ENCODE results near the gene TENM4.
A peak's percentile ranks its signal among the peaks of the same experiment; 100 is the strongest.

Gene TENM4

GRCh38 chr11:79344753-79345294 lies 96.0 kb downstream of the TENM4 start:
- DNase-seq (ENCODE audit: low spot score), result no peak

GRCh38 chr11:79342686-79343085 lies 98.1 kb downstream of the TENM4 start:
- no peak for DNase-seq (ENCODE audit: low spot score)

DNA sequence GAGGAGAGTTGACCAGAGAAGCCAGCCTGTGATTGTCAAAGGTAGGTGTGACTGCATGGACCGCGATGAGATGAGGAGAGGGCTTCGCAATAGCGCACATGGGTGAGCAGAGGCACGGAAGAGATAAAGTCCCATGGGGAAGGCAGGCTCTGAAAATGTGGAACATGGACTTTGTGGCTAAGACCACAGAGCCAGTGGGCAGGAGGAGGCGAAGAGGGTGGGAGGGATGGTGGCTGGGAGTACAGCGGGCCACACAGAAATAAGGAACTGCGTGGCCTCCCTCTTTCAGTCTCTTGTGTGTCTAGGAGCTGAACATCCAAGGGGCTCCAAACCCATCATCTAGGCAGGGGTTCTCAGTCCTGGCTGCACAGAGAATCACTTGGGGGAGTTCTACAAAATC lies 98.6 kb downstream of the TENM4 start:
- DNase-seq (ENCODE audit: low spot score), result no peak

GRCh38 chr11:79340535-79340934 lies 100.3 kb downstream of the TENM4 start:
- DNase-seq (ENCODE audit: low spot score), result no peak

DNA sequence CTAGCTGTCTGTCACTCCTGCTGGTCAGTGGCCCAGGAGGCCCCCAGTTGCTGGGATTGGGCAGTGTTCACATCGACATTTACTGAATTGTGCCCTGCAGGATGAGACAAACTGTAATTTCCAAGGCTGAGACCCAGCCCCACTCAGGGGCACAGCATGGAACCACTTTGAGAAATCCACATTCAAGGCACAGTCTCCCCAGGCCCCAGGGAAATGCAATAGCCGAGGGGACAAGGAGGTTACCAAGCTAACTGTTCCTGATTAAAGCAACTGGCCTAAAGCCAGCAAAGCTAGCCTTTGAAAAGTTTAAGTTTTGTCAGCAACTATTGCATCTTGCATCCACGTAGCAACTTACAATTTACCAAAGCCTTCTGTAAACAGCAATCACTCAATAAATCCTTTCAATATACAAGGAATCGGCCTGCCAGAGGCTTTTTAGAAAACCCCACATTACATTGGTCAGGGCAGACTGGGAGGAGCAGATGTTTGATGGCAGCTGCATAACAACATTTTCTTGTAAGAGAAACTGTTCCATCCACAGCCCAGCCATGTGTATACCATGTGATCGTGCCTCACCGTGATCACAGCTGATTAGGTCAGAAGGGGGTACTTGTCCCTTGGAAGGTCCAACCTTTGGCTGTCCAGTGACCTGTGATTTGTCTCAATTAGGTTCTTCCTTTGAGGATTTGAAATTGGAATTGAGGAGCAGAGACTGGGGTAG lies 103.9 kb downstream of the TENM4 start:
- DNase-seq (ENCODE audit: low spot score), result peak; percentile 15

DNA sequence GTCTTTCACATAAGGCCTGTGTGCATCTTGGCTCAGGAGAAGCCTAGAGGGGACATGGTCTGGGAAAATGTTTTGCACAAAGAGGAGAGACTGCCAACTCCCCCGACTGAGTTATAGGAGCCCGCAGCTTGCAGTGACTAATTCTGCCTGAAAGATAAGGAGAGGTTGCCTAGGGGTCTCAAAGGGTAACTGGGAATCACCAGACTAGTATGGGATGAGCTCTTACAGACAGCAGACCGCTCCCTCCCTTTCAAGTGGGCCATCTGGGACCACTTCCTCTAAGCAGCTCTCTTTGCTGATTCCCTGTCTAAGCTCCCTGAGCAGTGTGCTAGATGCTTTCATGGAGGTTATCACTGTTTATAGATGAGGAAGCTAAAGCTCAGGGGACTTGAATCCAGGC lies 105.1 kb downstream of the TENM4 start:
- no peak for DNase-seq (ENCODE audit: low spot score)

- DNase-seq (ENCODE audit: low spot score), result no peak
Measured at GRCh38 chr11:79333355-79333754, 107.5 kb downstream of the TENM4 start.

DNA sequence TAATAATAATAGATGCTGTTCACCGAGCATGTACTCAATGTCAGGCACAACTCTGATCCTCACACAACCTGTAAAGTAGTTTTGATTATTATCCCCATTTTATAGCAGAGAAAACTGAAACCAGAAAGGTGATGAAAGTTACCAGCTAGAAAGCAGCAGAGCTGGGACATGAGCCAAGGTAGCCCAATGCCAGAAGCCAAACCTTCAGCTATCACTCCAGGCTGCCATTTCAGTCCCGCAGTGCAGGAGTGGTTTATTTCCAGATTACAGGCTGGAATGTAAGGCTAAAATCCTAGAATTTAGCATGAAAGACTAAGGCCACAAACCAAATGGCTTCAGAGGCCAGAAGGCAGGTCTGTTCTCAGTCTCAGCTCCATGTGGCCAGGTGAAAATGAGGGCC lies 108.8 kb downstream of the TENM4 start:
- peak; percentile 21 for DNase-seq (ENCODE audit: low spot score)

- no peak for DNase-seq (ENCODE audit: low spot score)
Measured at GRCh38 chr11:79331203-79331901, 109.5 kb downstream of the TENM4 start.

DNA sequence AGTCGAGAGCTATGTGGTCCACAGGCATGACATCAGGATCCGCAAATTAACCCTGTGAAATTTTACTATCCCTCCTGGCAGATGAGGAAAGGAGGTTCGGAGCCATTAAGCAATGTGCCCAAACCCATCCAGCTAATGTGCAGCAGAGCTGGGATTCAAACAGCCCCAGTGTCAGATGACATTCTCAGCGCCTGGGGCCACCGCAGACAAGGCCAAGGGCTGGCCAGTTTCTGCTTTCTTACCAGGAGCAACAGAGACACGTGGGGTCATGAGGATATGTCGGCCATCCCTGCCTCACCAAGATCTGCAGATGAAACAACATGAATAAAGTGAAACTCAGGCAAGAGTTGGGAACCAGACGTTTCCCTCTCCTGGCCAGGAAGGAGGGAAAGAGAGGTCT lies 110.2 kb downstream of the TENM4 start:
- no peak for DNase-seq (ENCODE audit: low spot score)

DNA sequence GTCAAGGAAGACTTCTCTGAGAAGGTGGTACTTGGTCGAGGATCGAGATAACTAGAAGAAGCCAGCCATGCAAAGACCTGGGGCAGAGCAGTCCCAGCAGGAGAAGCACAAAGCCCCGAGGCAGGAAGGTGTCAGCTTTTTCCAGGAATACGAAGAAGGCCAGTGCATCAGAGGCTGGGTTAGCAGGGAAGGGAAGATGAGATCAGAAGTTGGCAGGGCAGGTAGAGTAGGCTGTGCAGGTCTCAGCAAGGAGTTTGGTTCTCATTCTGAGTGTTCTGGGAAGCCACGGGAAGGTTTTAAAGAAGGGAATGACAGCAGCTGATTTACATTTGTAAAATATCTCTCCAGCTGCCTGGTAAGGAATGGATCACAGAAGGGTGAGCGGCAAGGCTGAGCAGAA lies 111.3 kb downstream of the TENM4 start:
- DNase-seq (ENCODE audit: low spot score), result no peak

DNA sequence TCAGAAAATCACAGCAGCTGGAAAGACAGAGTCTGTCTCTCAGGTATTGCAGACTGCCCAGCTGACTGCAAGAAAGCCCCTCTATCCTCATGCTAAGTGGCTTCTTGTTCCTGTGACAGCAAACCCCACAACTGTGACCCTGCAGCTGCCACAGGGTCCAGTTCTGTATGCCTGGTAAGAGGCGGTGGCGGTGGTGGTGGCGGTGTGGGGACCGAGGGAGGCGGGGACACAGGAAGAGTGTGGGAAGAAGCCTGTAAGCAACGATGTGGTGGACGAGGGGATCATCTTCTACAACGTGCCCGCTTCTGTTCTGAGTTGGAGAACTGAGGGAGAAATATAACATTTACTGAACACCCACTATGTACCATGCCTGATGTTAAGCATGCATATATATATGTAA lies 112.4 kb downstream of the TENM4 start:
- DNase-seq (ENCODE audit: low spot score), result no peak

DNA sequence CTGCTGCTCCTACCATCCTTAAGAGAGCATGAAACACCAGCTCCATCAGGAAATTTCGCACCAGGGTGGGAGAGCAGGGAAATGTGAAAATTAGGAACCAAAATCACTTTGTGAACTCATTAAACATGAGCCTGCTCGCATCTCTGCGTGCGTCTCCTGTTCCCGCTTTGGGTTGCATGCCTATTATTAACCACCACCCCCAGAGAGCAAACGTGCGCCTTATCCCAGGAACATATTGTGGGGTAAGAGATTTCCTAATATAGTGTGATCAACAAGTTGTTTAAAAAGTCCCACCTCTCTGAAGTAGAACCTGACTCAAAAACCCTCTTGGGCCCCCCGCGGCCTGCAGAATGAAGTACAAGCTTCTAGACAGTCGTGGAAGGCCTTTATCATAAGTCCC lies 115.0 kb downstream of the TENM4 start:
- DNase-seq (ENCODE audit: low spot score), result no peak

DNA sequence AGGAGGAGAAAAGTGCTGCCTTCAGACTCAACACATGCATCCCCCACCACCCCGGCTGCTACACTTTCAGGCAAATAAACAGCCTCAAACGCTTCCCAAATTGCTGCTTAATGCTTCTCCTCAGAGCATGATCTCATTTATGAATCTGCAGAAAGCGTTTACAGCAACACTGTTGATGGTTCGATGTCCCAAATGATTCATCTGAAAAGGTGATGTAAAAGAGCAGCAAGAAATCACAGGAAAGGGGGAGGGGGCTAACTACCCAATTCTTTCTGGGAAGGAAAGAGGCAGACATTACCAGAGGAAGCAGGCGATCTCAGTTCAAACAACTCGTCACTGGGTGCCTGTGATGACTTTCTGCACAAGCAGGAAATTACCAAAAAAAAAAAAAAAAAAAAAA lies 119.6 kb downstream of the TENM4 start:
- DNase-seq (ENCODE audit: low spot score), result peak; percentile 16

GRCh38 chr11:79314906-79315689 lies 125.7 kb downstream of the TENM4 start:
- DNase-seq (ENCODE audit: low spot score), result peak; percentile 26

DNA sequence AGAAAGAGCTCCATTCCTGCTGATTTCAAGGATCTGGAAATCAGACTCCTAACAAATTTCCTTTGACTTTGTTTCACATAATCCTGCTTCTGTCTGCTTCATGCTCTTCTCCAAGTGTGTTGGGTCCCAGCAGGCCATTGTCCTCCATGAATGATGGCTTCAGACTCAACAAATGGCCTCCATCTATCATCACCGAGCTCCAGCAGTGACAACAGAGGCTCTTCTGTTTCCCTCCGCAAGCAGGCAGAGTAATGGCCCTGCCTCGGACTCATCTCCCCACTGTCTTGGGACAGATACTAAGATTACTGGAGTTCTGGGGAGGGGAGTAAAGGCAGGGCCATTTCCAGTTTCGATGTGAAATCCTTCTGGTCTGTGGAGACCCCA lies 127.3 kb downstream of the TENM4 start:
- no peak for DNase-seq (ENCODE audit: low spot score)

DNA sequence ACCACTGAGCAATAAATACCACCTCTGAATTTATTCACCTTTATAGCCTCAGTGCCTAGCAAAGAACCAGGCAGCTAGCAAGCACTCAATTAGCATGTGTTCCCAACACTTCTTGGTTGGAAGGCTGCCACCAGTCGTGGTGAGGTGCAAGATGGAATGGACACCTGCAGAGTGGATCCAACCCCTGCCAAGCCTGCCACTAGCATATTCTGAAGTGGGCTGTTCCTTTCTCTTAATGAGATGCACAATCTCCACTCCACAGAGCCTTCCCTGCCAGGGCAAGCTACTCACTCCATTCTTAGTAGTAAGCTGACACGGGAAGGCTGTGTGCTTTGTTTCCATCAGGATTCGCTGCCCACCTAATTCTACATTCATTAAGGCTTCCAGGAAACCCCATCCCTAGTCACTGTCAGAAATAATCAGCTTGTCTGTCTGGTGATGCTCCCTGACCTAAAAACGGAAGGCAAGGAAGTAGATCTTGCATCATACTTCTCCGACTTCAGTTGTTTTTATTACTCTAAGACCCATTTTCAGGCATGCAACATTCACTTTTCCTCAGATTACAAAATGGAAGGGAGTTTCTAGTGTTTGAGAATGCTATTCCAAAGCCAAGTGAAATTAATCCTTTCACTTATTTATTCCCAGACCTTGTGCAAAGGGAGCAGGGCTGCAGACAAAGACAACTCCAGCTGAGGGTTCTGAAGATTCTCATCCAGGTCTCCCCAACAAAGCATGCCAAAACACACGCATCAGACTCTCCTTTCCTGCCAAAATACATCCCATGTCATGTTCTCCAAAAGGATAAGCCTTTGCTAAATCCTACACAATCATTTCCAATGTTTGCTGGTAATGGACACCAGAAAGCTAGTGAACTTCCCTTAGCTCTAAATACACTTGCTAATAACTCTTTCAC lies 128.0 kb downstream of the TENM4 start:
- DNase-seq (ENCODE audit: low spot score), result no peak

GRCh38 chr11:79311461-79311860 lies 129.4 kb downstream of the TENM4 start:
- DNase-seq (ENCODE audit: low spot score), result no peak

DNA sequence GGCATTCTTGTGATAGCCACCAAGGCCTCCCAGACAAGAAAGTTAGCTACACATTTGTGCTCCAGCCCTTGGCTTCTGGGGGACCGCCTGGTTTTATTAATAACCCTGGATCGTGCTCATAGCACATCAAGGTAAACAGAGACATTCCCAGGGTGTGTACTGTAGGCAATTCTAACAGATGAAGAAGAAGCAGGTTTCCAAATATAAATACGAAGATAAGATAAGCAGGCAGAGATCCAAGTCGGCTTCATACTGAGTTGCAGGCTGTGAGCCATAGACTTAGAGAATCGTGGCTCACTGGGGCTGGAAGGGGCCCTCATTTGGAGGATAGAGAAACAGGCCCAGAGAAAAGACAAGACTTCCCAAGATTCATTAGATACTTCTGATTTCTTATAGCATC lies 131.4 kb downstream of the TENM4 start:
- DNase-seq (ENCODE audit: low spot score), result no peak

- no peak for DNase-seq (ENCODE audit: low spot score)
Measured at GRCh38 chr11:79308429-79308828, 132.4 kb downstream of the TENM4 start.

DNA sequence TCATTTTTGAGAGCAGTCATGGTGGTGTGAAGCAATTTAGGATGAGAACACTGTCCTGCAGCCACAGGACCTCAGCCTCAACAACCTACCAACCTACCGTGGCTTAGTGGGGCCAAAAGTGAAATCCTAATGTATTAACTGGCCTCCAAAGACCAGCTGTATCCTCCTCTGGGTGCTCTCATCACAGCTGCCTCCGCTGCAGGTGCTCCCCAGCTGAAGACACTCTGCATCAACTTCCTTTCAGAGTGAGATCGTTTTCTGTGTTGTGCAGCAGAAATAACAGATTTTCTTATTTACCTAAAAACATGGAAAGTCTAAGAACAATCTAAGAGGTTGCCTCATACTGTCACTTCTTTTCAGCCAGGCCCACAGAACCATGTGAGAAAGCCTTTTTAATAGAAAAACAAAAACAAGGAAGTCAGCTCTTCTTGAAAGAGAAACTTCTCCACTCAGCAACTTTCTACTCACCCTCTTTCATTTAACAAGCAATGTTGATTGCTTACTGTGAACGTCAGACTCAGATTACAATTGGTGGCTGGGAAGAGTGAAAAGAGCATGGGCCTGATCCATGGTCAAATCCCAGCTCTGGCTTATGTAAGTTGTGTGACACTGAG lies 136.1 kb downstream of the TENM4 start:
- DNase-seq (ENCODE audit: low spot score), result no peak

Data from AG08396 (cell line).